HG02610 (cell line): Measurements from ENCODE around the gene GJB1.

Experiments
- ATAC-seq: cut with Tn5 transposase; IDR thresholded peaks from one replicate; pipeline ENCODE4 v1.9.1; 2021; ENCODE audit warnings: mild to moderate bottlenecking, moderate library complexity; ENCODE audit not compliant: unreplicated experiment

Gene GJB1

DNA sequence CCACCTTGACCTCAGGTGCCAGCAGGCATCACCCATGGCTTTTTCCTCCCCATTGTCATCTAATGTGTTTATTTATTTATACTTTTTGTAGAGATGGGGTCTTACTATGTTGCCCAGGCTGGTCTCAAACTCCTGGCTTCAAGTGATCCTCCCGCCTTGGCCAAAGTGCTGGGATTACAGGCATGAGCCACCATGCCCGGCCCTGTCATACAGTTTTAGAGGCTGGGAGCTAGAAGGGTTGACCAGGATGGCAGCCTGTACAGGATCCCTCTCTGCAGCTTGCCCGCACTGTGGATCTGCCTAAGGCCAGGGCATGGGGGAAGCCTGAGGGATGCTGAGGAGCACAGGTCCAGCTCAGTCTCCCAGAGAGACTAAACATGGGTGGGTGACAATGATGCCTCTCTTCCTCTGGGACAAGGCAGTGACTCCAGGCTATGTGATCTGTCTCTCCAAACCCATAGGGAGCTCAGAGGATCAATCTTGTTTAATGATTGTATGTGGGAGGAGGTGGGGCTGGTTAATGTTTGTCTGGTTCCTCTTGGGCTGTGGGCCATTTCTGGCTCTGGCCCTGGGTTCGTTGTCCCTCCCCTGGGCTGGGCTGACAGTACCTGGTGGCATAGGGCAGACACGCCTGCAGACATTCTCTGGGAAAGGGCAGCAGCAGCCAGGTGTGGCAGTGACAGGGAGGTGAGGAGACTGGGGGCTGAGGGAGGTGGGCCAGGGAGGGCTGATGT, 8.3 kb upstream of the GJB1 start:
- no peak for ATAC-seq

DNA sequence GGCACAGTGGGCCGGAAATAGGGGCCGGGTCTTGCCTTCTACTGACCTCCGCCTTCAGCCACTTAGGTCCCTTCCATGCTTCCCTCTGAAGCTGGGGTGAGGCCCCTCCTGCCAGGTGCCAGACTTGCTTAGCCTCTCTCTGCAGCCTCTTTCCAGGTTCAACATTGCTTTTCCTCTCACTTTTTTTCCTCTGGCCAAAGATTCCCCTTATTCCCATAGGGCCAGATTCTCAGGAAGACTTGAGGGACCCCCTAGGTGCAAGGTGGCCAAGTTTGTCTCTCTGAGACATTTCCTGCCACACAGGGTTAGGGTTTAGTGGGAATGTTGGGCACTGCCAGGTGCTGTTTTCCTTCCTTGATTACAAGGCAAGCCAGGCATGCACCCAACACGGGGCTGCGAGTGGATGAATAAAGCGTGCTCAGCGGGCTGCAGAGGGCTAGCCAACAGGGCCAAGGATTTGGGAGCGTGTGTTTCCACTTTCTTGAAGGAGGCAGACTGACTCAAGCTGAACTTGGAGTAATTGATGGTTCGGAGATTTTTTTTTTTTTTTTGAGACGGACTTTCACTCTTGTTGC, 7.6 kb upstream of the GJB1 start:
- no peak for ATAC-seq

DNA sequence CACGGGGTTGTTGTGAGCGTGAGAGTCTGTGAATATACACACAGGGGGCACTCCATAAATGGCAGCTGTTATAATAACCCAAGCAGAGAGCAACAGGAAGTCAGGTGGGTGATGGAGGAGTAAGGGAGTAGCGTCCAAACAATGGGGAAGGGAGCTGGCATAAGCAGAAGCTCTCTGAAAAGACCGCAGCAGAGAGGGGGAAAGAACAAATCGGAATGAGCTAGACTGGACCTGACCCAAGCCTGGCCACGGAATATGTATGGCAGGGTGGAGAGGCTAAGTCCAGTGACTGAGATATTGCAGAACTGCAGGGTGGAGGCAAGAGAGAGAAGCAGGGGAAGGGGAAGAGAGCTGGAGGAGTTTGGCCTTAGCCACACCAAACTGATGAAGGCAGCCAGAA, 6.5 kb upstream of the GJB1 start:
- ATAC-seq: no peak

DNA sequence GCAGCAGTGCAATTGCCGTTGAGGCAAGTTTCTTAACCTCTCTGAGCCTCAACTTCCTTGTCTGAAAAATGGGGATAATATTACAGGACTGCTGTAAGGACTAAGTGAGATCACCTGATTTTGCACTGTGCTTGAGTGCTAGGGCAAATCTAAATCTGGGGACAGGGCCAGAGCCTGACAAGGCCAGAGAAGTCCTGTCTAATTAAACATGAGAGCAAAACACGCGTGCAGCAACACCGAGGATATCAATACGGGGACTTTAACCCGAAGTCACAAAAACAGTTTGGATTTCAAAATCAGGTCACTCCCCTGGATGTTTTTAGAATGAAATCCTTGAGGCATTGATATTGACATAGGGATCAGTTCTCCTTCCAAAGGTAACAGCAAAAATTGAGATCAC, 5.7 kb upstream of the GJB1 start:
- no peak for ATAC-seq

DNA sequence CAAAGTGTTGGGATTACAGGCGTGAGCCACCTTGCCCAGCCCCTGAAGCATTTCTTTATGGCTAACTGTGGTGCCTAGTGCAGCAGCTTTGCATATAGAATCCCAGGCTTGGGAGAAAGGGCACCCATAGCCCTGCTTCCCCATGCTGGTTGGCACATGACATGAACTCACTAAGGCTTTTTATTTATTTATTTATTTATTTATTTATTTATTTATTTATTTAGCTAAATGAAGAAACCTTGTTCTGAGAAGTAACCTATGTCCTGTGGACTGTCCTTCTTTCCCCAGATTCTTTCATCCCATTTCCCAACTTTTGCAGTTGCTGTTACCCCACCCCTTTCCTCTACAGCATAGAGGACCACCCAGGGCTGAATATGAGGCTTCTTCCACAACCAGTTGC, 1.9 kb upstream of the GJB1 start:
- no peak for ATAC-seq

DNA sequence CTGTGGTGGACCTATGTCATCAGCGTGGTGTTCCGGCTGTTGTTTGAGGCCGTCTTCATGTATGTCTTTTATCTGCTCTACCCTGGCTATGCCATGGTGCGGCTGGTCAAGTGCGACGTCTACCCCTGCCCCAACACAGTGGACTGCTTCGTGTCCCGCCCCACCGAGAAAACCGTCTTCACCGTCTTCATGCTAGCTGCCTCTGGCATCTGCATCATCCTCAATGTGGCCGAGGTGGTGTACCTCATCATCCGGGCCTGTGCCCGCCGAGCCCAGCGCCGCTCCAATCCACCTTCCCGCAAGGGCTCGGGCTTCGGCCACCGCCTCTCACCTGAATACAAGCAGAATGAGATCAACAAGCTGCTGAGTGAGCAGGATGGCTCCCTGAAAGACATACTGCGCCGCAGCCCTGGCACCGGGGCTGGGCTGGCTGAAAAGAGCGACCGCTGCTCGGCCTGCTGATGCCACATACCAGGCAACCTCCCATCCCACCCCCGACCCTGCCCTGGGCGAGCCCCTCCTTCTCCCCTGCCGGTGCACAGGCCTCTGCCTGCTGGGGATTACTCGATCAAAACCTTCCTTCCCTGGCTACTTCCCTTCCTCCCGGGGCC, 1.2 kb downstream of the GJB1 start:
- no peak for ATAC-seq

DNA sequence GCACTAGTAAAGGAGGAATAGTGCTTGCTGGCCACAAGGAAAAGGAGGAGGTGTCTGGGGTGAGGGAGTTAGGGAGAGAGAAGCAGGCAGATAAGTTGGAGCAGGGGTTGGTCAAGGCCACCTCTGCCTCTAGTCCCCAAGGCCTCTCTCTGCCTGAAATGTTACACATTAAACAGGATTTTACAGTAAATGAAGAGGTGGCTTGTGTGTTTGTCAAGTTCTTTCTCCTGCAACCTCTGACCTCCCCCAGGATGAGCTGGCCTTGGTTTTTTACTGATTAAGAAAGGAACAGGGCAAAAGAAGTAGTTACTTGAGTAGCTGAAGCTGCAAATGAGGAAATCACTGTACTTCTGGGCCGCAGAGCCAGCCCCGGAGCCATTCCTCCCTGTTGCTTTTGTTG, 2.0 kb downstream of the GJB1 start:
- no peak for ATAC-seq

DNA sequence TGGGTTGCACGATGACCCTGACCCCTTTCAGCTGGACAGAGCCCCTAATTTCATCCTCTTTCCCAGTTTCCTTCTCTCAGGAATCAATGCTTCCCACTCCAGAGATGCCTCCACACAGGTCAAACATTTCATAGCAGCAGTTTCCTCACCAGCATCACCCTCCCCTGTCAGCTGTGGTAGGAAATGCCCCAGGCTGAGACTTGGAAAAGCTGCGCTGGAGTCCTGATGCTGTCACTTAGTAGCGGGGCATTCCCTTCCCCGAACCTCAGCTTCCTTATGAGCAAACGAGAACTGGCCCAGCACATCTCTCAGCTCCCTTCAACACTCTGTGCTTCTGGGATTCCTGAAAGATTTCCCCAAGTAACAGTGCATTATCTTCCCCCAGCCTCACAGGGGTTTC, 2.7 kb downstream of the GJB1 start:
- ATAC-seq: no peak

DNA sequence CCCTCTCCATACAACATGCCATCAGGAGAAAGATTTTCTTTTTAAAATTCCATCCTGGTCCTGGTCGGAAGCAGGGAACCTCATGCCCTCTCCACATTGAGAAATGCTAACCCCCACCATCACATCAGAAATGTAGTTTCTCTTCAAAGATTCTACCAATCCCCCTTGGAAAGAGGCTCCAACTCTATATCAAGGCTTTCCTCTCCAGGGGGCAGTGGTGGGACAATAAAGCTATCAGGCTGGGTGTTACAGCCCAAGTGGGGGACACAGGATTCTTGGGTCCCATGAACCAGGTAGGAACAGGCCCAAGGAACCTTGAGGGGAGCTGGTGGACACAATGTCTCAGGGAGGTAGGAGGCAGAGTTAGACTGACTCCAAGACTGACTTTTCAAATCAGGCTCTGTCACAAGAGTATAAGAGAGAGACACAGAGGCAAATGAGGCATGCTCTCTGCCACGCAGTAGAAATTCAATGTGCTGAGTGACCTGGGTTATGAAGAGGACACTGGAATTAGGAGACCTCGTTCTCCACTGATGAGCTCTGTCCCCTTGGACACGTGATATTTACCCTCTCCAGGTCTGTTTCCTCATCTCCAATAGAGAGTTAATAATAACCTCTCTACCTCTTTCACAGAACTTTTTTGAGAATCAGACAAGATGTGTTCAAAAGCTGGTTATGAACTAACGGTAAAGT, 4.5 kb downstream of the GJB1 start:
- no peak for ATAC-seq

DNA sequence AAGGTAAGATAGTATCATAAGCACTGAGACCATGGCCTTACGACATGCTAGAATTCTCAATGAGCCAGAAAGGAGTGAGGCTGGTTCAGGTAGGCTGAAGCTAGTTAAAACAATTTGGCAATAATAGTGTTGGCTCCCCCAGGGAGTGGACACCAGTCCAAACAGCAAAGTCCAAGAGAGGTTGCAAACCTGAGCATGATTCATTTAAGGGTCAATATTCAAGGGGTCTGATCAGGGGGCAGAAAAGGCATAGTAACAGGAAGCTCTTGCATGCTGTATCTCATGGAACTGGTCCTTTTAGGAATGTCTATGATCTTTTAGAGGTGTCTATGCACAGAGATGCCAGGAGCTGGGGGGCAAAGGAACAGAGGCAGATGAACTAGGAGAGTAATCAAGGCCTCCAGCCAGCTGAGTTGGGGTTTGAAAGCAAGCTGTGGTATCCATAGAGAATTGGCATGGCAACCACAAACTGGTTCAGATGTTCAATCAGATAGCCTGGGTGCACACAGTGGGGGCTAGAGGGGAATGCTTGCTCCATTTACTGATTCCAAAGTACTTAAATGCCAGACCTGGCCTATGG, 5.1 kb downstream of the GJB1 start:
- ATAC-seq: no peak

DNA sequence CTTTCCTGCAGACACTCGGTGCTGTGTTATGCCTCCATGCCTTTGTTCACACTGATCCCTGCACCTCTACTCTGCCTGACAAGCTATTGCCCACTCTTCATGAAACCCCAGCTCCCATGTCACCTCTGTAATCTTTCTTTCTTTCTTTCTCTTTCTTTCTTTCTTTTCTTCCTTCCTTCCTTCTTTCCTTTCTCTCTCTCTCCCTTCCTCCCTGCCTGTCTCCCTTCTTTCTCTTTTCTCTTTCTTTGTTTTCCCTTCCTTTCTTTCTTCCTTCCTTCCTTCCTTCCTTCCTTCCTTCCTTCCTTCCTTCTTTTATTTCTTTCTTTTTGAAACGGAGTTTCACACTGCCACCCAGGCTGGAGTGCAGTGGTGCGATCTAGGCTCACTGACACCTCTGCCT, 12.5 kb downstream of the GJB1 start:
- ATAC-seq: no peak

DNA sequence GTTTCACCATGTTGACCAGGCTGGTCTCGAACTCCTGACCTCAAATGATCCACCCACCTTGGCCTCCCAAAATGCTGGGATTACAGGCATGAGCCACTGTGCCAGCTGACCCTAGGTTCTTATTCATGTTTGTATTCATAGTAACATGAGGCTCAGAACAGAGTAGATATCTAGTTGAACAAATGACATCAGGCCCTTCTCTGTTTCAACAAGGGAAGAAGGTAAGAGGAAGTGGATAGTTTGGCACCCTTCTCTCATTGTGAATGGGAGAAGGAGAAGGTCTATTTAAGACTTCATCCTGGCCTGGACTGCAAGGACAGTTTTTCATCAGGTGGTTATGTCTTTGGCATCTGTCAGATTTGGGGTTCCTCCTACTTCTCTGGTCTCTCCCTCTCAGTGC, 13.8 kb downstream of the GJB1 start:
- ATAC-seq: no peak

DNA sequence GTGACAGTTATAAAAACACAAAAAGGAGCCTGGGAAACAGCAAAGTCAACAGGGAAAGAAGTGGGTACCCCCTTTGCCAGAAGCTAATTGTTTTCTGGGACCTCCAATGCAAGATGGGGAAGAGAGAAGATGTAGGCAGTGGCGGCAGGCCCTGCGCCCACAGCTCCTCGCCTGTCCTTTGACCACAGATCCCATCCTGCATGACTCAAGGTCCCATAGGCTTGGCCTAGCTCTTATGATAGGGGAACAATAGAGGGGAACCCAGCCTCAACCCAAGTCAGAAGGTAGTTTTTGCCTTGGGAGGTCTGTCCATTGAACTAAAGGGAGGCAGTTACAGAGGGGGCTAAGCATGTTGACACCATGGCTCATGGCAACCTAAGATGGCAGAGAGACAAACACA, 16.8 kb downstream of the GJB1 start:
- no peak for ATAC-seq

DNA sequence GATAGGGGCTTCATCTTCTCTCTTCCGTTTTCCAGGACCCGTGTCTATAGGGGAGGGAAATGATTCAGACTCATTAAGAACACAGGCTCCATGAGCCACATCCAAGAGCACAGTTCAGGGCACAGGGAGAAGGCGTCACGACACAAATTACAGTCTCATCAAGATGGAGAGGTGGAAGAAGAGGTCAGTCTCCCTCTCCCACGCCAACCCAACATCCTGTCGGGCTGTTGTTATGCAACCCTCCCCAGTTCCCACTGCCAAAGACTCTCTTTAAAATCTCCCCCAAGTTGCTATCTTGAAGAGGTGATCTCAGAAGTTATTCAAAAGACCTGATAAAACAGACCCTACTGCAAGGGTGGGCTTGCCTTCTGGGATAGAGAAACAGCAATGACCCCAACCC, 18.3 kb downstream of the GJB1 start:
- ATAC-seq: no peak

DNA sequence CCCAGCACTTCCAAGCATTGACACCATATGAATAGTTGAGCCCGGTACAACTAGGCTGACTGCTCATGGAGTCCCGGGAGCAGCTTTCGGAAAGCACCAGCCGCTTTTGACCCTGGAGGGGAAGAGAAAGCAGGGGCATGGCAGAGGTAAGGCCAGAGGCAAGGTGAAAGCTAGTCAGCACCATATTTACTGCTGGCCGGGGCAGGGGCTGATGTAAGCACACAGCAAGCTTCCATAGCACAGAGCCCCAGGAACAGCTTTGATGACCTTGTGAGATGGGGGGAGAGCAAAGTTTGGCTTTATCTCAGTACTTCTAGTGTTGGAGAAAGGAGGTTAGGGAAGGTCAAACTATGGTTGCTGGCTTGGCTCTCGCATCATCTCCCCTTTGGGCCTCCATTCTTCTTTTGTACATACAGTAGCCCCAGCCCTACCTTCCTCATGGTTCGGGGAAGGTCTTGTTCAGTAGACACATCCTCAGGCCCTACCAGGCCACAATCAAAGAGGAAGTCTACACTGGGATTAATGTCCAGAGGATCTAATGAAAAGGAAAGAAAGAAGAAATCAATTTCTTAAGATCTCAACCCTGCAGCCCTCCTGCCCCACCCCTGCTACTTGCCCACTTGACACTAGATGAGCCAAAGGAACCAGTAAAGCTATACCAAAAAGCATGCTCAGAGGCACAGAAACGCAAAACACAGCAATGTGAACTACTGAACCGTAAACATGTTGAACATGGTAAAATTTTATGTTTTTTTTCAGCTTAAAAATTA, 21.5 kb downstream of the GJB1 start:
- ATAC-seq: no peak

DNA sequence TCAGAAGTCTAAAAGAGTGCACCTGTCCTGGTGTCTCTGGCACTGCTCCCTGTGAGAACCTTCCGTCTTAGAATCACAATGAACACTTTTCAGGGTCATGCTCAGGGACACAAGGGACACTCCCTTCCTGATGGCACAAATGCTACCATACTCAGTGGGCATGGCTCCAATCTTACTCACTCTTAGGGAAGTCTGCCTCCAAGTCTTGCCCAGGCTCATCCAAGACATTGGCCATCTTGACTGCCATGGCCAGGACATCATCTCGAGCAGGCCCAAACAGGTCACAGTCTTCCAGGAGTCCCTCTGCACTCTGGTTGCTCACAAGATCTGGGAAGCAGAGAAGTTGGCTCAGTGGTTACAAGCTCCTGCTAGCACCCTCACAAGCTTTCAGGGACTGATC, 22.1 kb downstream of the GJB1 start:
- no peak for ATAC-seq

DNA sequence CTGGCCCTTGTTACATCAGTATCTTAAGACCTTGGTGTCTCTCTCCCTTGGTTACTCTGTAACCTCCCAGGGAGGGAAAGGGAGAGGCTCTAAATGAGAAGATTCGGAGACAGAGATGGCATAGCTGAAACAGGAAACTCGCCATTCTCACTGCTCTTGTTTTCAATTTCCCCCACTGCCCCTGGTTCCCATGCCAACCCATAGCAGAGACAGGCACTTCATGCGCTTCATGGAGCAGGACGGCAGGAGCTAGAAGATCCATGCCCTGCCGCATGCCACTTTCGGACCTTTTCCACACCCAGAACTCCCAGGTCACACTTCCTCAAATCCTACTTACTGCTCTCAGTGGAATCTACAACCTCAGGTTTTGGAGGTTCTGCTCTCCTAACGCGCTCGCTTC, 27.8 kb downstream of the GJB1 start:
- no peak for ATAC-seq

DNA sequence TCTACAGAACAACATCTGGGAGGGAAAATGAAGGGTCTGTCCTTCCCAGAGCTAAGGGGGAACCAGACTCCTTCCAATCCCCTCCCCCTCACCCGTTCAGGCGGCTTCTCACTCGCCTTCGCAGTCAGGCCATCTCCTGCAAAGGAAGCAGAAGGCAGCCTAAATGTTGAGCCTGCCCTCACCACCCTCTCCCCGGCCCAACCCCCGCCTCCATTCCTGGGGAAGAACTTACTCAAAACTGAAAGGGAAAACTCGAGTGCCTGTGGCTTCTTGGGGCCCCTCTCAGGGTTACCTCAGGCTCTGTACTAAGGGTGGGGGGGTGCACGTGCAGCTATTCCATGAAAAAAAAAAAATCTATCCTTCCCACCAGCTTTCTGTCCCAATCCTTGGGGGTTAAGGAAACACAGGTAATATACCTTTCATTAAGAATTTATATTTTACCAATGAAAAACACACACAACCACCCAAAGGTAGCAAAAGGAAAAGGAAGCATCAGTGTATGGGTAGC, 28.5 kb downstream of the GJB1 start:
- ATAC-seq: no peak

DNA sequence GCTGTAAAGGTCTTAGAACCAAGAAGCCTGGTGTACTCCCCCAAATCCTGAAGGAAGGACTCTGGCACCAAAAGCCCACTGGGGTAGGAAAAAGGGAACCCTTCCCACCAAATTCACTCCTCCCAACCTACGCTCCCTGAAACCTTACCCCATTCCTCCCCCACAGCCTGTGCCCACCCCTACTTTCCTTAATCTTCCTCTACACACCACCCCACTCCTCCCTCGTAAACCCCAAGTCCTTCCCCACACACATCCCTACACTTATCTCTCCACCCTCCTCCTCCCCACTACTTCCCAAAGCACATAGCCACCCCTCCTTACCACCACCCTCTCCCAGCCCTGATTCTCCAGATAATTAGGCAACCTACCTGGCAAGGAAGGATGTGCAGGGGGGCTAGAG, 29.2 kb downstream of the GJB1 start:
- no peak for ATAC-seq

DNA sequence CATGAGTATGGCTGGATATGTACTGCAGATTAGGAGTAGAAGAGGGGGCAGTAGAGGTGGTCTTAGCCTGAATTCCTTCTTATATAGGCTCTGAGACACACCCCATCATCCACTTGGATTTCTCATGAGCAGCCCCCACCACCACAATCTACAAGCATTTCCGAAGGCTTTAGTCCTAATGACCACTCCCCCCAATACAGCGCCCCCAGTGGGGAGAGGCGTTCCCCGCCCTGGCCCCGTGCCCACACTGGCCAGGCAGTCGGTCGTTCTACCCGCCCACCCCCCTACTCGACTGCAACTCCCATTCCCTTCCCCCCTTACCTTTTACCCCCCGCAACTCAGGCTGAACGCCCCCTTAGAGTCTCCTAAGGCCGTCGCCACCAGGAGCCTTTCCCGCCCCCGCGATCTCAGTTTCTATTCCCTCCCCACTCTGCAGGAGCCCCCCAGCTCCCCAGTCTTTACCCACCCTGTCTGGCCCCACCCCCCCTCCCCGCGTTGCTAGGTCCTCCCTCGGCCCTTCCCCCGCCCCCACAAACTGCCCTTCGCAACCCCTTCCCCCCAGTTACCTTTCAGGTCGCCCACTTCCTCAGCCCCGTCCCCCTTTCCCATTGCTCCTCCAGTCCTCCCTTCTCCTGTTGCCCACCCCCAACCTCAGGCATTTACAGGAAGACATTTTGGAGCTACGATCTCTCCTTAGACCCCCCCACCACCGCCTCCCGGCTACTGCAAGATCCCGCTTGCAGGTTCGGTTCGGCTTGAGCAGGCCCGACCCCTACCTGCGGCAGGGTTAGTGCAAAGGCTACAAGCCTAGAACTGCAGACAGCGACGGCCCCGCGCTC, 30.4 kb downstream of the GJB1 start:
- ATAC-seq: no peak
